GM18951 (cell line): ENCODE data around the gene PLXDC1.
"Not testable (repeated sequence)": the region's sequence is repeated elsewhere in the genome, so short reads cannot be mapped to it uniquely, and the experiment has no call there.

Source experiments
- POLR2A ChIP-seq: IDR thresholded peaks from 4 replicates; pipeline ENCODE4 v1.6.1; 2011; ENCODE audit warnings: mild to moderate bottlenecking; ENCODE audit not compliant: insufficient read length, insufficient read depth; ENCODE audit errors: extremely low read depth
- in situ Hi-C: fragments of 300-500 bp; cut with MboI; formaldehyde crosslinking; loops from one replicate; pipeline ENCODE4 v1.12.0; 2022; ENCODE audit warnings: low sequenced_read_pairs, mixed read lengths, inconsistent platforms; ENCODE audit not compliant: unreplicated experiment

PLXDC1 gene

GRCh38 chr17:39141915-39142664, 9.3 kb downstream of the PLXDC1 start:
- no peak for TF ChIP-seq POLR2A
- in situ Hi-C loops = no loop called here

DNA sequence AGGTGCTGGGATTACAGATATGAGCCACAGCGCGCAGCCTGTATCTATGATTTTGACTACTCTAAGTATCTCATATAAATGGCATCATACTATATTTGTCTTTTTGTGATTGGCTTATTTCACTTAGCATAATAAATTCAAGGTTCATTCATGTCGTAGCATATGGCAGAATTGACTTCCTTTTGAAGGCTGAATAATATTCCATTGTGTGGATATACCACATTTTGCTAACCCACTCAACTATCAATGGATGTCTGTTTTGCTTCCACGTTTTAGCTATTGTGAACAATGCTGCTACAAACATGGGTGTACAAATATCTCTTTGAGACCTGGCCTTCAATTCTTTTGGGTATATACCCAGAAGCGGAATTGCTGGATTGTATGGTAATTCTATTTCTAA, 10.1 kb downstream of the PLXDC1 start:
- TF ChIP-seq POLR2A = no peak
- in situ Hi-C loops = no loop called here

GRCh38 chr17:39139561-39139960, 11.9 kb downstream of the PLXDC1 start:
- TF ChIP-seq POLR2A = no peak
- in situ Hi-C loops = no loop called here

DNA sequence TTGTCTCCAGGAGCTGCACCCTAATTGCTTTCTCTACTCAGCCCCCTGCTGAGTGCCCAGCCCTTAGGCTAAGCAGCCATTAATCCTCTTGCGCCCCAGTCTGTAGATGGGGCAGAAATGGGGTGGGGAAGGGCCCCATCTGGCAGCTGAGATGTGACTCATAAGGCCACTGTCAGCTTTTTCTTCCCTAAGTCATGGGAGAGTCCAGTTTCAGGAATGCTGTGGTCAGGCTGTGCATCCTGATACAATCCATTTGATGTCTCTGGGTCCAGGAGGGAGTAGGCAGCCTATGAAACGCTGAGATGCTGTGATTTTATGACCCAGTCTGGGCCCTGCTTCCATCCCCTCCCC, 12.3 kb downstream of the PLXDC1 start:
- in situ Hi-C loops = no loop called here
- TF ChIP-seq POLR2A = no peak

DNA sequence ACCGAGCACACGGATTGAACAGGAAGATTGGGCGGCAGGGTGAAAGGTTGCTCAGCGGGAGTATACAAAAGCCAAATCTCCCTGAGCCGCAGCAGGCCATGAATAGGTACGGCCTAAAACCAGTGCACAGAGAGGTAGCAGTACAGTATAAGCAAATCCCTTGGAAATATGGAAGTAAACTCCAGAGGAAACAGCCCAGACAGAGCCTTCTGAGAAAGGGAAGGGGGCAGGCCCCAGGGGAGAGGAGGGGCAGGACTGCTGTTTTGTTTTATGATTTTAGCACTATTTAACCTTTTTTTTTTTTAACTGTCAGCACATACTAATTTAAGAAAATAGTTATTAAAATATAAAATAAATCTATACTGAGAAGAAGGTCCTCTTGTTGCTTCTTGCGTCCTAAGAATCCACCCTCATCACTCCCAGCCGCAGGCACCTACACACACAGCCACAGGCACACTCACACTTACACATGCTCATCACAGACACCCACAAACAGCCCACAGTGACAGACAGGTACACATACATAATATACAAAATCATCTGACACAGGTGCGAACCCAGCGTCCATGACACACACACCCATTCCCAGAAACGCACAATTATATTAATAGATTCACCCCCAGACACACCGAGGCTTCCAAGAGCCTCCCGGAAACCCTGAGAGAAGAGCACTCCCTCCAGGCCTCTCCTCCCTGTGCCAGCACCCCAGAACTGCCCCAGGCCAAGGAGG, 12.8 kb downstream of the PLXDC1 start:
- in situ Hi-C loops = no loop called here
- TF ChIP-seq POLR2A = no peak

- TF ChIP-seq POLR2A = no peak
- in situ Hi-C loops = no loop called here
These were observed 16.6 kb downstream of the PLXDC1 start for GRCh38 chr17:39134878-39135277.

DNA sequence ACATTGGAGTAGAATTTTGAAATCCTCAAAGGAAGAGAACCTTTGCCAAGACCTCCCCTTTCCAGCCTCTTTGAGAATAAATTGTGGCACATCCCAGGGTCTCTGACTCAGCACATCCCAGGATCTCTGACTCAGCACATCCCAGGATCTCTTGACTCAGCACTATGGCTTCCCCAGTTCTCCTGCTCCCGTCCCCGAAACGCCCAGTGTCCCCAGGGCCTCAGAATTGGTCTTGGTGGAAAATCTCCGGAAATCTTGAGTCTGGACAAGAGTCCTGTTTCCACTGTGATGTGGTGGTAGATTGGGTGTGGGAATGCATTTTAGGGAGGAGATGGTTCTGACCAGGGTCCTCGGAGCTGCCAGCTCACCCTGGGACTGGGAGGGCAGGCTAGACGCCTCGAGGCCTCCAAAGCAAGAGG, 19.2 kb downstream of the PLXDC1 start:
- TF ChIP-seq POLR2A = no peak
- in situ Hi-C loops = no loop called here

GRCh38 chr17:39131616-39132015, 19.8 kb downstream of the PLXDC1 start:
- TF ChIP-seq POLR2A = no peak

GRCh38 chr17:39130205-39130604, 21.2 kb downstream of the PLXDC1 start:
- no peak for TF ChIP-seq POLR2A
- in situ Hi-C loops = no loop called here

More at GRCh38 chr17:39131616-39132015, 19.8 kb downstream of the PLXDC1 start:
- in situ Hi-C loops = no loop called here

- in situ Hi-C loops = not testable (repeated sequence)
These were observed 21.9 kb downstream of the PLXDC1 start for GRCh38 chr17:39129544-39129943.

DNA sequence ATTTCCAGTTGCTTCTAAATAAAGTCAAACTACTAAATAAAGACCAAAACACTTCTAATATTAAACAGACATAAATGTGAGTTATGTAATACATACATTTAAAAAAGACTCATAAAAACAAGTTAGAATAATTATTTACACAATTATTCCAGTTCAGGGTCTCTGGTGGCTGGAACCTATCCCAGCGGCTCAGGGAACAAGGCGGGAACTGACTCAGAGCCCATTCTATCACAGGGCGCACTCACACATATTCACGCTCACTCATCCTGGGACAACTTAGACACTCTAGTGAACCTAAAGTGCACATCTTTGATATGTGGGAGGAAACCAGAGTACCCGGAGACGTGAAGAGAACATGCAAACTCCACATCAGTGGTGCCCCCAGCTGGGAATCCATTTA, 25.0 kb downstream of the PLXDC1 start:
- in situ Hi-C loops = no loop called here
- no peak for TF ChIP-seq POLR2A

DNA sequence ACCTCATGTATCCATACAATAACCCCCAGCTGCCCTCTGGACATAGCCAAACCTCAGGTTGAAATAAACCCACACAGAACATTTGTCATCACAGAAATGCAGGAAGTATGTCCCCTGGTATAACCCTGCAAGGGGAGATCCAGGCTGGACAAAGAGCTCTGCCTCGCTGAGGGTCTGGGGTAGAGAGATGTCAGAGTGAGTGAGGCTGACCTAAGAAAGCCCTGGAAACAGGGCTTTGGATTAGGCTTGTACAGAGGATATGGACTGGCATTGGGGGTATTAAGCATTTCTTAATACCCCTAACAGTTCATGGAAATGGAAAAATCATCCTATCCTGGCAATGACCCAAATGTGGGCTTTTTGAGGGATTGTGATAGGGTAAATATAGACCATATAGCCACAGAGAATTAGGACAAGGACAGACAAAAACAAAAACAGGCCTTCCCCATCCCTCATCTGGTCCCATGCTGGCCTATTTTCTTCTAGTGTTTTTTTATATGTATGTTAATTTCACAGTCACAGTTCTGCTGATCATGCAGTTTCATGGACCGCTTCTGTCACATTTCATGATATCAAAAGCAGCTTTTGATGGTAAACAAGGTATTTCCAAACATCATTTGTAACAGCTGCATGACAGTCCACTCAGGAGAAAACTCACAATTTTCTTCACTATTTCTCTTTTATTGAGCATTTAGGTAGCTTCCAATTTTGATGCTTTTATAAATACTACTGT, 26.1 kb downstream of the PLXDC1 start:
- in situ Hi-C loops = no loop called here
- TF ChIP-seq POLR2A = no peak

DNA sequence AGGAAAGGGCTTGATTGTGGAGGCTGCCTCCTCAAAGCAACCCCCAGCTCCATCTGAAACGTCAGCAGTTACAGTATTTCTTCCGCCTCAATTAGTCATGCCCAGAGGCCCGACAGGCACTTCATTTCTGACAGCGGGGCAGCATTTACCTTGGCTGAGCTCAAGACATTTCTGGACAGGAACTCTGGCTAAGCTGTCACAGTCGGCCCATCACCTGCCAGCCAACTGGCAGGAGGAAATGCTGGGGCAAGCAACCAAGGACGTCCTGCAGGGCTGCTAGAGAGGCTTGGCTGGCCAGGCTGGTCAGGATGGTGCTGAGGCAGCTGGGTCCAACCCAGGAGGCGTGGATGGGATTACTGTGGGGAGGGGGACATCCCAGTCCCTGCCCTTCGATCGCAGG, 27.8 kb downstream of the PLXDC1 start:
- in situ Hi-C loops = no loop called here
- no peak for TF ChIP-seq POLR2A

DNA sequence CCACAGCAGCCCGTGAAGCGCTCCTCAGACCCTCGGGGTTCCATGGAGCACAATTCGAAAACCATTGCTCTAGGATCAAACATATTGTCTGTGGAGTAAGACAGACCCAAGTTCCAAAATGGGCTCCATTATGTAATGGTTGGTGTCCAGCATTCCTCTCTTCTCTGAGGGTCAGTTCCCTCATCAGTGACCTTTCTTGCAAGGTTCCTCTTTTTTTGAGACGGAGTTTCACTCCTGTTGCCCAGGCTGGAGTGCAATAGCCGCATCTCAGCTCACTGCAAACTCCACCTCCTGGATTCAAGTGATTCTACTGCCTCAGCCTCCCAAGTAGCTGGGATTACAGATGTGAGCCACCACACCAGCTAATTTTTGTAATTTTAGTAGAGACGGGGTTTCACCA, 28.4 kb downstream of the PLXDC1 start:
- TF ChIP-seq POLR2A = no peak
- in situ Hi-C loops = no loop called here

DNA sequence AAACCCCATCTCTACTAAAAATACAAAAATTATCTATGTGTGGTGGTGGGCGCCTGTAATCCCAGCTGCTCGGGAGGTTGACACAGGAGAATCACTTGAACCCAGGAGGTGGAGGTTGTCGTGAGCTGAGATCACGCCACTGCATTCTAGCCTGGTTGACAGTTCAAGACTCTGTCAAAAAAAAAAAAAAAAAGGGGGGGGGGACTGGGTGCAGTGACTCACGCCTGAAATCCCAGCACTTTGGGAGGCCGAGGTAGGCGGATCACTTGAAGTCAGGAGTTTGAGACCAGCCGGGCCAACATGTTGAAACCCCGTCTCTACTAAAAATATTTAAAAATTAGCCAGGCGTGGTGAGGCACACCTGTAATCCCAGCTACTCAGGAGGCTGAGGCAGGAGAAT, 29.5 kb downstream of the PLXDC1 start:
- in situ Hi-C loops = not testable (repeated sequence)
